GM10248 (cell line): ENCODE data around the gene ZNF462.
A peak's percentile ranks its signal among the peaks of the same experiment; 100 is the strongest.

ENCODE experiments used
- CTCF ChIA-PET: fragments of 300-600 bp; sonication (Branson Sonifier 250); formaldehyde crosslinking; extraction: SDS; loops from one replicate; lab custom pipeline; 2021; ENCODE audit warnings: antibody characterized with exemption; lab: Yijun Ruan, JAX
- POLR2A ChIA-PET: fragments of 350-650 bp; sonication (Branson Sonifier 250); formaldehyde crosslinking; extraction: SDS; loops from one replicate; lab custom pipeline; 2020; ENCODE audit warnings: antibody characterized with exemption; lab: Yijun Ruan, JAX
- DNase-seq: peaks from one replicate; pipeline ENCODE4 v3.0.0; 2012; ENCODE audit errors: extremely low spot score
- TF ChIP-seq, protein P1 (sequence below): IDR thresholded peaks from 2 replicates; pipeline ENCODE4 v1.5.1; 2012; ENCODE audit warnings: mild to moderate bottlenecking, low read depth; ENCODE audit errors: extremely low read depth, missing control alignments, control extremely low read depth

ZNF462 gene, protein sequence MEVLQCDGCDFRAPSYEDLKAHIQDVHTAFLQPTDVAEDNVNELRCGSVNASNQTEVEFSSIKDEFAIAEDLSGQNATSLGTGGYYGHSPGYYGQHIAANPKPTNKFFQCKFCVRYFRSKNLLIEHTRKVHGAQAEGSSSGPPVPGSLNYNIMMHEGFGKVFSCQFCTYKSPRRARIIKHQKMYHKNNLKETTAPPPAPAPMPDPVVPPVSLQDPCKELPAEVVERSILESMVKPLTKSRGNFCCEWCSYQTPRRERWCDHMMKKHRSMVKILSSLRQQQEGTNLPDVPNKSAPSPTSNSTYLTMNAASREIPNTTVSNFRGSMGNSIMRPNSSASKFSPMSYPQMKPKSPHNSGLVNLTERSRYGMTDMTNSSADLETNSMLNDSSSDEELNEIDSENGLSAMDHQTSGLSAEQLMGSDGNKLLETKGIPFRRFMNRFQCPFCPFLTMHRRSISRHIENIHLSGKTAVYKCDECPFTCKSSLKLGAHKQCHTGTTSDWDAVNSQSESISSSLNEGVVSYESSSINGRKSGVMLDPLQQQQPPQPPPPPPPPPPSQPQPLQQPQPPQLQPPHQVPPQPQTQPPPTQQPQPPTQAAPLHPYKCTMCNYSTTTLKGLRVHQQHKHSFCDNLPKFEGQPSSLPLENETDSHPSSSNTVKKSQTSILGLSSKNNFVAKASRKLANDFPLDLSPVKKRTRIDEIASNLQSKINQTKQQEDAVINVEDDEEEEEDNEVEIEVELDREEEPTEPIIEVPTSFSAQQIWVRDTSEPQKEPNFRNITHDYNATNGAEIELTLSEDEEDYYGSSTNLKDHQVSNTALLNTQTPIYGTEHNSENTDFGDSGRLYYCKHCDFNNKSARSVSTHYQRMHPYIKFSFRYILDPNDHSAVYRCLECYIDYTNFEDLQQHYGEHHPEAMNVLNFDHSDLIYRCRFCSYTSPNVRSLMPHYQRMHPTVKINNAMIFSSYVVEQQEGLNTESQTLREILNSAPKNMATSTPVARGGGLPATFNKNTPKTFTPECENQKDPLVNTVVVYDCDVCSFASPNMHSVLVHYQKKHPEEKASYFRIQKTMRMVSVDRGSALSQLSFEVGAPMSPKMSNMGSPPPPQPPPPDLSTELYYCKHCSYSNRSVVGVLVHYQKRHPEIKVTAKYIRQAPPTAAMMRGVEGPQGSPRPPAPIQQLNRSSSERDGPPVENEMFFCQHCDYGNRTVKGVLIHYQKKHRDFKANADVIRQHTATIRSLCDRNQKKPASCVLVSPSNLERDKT (N-terminal part only)

DNA sequence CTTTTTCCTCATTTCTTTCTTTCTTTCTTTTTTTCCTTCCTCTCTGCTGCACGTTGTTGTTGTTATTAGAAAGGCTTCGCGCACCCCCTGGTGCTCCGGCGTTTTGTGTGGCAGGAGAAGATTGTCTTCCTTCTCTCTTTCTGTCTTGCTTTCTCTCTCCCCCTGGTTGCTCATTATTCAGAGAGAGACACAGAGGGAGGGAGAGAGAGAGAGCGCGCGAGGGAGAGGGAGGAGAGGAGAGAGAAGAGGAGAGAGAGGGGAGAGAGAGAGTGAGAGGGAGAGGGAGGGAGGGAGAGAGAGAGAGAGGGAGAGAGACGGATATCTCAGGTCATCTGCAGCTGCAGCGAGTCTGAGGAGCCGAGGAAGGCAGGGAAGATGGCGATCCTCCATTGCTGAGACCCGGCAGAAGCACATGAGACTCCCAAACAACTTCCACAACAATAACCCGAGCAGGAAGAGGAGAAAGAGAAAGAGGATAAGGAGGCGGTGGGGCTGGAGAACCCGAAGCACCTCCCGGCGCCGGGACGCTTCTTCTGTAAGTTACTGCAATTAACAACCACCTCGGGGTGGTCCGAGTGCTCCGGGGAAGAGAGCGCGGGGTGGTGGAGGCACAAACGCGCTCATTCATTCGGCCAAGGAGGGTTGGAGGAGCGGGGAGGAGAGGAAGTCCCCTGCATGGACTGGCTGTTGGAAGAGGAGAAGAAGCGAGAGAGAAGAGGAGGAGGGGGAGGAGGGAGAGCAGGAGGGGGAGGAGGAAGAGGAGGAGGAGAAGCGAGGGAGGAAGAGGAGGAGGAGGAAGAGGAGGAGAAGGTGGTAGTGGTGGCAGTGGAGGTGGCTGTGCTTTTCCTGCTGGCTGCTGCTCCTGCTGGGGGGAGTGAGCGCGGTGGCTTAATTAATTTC lies at the start of gene ZNF462:
Gene ZNF462, plus strand, starts transcription at position 346 of the 900 bp plus-strand sequence. CDS start 60,218 bp downstream, outside the sequence.
- ChIA-PET CTCF (no interaction called here), POLR2A (no interaction called here)
- no peak for DNase-seq
- TF ChIP-seq, protein P1, sequence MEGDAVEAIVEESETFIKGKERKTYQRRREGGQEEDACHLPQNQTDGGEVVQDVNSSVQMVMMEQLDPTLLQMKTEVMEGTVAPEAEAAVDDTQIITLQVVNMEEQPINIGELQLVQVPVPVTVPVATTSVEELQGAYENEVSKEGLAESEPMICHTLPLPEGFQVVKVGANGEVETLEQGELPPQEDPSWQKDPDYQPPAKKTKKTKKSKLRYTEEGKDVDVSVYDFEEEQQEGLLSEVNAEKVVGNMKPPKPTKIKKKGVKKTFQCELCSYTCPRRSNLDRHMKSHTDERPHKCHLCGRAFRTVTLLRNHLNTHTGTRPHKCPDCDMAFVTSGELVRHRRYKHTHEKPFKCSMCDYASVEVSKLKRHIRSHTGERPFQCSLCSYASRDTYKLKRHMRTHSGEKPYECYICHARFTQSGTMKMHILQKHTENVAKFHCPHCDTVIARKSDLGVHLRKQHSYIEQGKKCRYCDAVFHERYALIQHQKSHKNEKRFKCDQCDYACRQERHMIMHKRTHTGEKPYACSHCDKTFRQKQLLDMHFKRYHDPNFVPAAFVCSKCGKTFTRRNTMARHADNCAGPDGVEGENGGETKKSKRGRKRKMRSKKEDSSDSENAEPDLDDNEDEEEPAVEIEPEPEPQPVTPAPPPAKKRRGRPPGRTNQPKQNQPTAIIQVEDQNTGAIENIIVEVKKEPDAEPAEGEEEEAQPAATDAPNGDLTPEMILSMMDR: peak; percentile 18

DNA sequence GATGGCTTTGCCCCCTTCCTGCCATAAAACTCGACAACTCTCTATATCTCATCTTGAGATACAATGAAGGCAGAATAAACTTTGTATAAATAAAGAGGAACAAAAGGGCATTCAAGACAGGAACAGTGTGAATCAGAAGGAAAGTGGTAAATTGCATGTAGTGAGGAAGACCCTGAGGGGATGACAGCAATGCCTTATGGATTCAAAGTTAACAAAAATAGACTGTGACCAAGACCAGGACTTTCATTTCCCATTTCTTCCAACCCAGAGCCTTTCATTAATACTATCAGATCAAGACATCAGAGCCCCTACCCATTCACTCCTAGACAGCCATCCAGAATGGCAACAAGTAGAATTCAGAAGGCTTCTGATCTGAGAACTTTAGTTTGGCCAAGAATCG lies 46.4 kb upstream of the ZNF462 start:
- no peak for DNase-seq
- POLR2A ChIA-PET: no interaction called here
- CTCF ChIA-PET: no interaction called here
- TF ChIP-seq, protein P1: no peak

DNA sequence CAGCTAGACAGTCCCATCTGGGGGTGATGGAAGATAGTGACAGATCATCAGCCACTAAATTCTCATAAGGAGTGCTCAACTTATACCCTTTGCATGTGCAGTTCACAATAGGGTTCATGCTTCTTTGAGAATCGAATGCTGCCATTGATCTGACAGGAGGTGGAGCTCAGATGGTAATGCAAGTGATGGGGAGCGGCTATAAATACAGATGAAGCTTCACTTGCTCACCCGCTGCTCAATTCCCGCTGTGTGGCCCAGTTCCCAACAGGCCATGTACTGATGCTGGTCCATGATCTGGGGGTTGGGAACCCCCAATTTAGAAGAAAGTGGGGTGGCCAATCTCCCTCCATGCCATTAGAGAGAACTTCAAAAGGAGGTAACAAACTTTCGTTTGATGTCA lies 44.9 kb upstream of the ZNF462 start:
- ChIA-PET CTCF (no interaction called here), POLR2A (no interaction called here)
- TF ChIP-seq, protein P1: no peak
- no peak for DNase-seq

DNA sequence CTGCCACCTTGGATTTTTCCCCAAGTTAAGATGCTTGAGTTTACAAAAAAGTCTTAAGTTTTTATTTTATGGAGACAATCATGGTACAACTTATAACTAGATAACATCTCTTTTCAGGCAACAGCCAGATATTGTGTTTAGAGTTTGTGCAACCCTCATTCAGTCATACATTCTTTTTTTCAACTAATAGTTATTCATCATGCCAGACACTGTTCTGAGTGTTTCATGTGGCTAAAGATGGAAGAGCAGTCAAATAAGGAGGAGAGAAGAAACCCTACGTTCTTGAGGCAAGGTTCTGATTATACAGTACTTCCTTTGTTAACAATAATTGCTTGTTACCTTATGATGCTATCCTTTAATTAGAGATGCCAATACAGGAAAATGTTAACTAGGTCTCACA lies 42.1 kb upstream of the ZNF462 start:
- POLR2A ChIA-PET: no interaction called here
- CTCF ChIA-PET: no interaction called here
- DNase-seq: no peak
- TF ChIP-seq, protein P1: no peak

- POLR2A ChIA-PET: no interaction called here
- TF ChIP-seq, protein P1: no peak
- CTCF ChIA-PET: no interaction called here
- no peak for DNase-seq
These were observed 34.9 kb upstream of the ZNF462 start for GRCh38 chr9:106828070-106828469.
